ENCODE data around the gene GLT8D2. TPM values are rescaled to one million over a fixed set of nuclear protein-coding genes. Genes with fewer than 3 reads are reported as not detected.

The GLT8D2 gene
- total RNA-seq, 5 donors from 2014 or later (not counting 1 experiment from before 2014, with no cell fraction given) = 0.29 TPM; not detected in 4

- Mint-ChIP-seq H3K27ac (no peak overlapping the region), H3K36me3 (no peaks in the 10 kb centered on the region), H3K27me3 (peaks cover 40 to 47% of the 10 kb centered on the region in 2 donors), H3K4me1 (no peaks in the 10 kb centered on the region), H3K9me3 (peaks cover 0 to 3% (median 0%) of the 10 kb centered on the region in 3 donors), H3K4me3 (no peak overlapping the region)
- H3K4me3 ChIP-seq (ENCODE audit: control insufficient read depth in 1 of 2, extremely low read depth in 1 of 2, low read length in 1 of 2) = no peak overlapping the region
- ChIA-PET POLR2A (no interaction called here), CTCF (interaction anchor here in 1 of 2 donors (1.0 to 3.2 kb wide), 2 partner anchors 52 to 53 kb away, joined by 3 to 28 read pairs; no protein-coding TSS in a partner anchor)
- 81% methylated on average over 3 of the region's 4 CpGs for WGBS (ENCODE audit: insufficient coverage)
- H3K9me3 ChIP-seq = no peaks in the 10 kb centered on the region
- no peak for DNase-seq
- H3K36me3 ChIP-seq (ENCODE audit: control insufficient read depth in 2 of 2, extremely low read depth in 1 of 2, insufficient read depth in 1 of 2, low read length in 1 of 2) = no peaks in the 10 kb centered on the region
- no peaks in the 10 kb centered on the region for H3K4me1 ChIP-seq (ENCODE audit: control insufficient read depth in 1 of 2, extremely low read depth in 1 of 2, insufficient read depth in 2 of 2, low read length in 2 of 2)
- no peak overlapping the region for H3K27ac ChIP-seq (ENCODE audit: low read length)
- no peak for ATAC-seq (replicated peaks in 1 of 4)
- H3K27me3 ChIP-seq (replicated peaks in 1 of 2; ENCODE audit: control insufficient read depth in 2 of 2, extremely low read depth in 1 of 2, insufficient read depth in 2 of 2, low read length in 1 of 2) = peaks cover 0 to 19% of the 10 kb centered on the region in 2 experiments
These were observed 6.5 kb upstream of the GLT8D2 start for GRCh38 chr12:104056419-104056972.

GRCh38 chr12:104055686-104056388, 5.8 kb upstream of the GLT8D2 start:
- Mint-ChIP-seq H3K27ac (no peak overlapping the region), H3K27me3 (peaks cover 41 to 48% of the 10 kb centered on the region in 2 donors), H3K36me3 (no peaks in the 10 kb centered on the region), H3K4me1 (no peaks in the 10 kb centered on the region), H3K4me3 (no peak overlapping the region), H3K9me3 (peaks cover 0 to 3% (median 0%) of the 10 kb centered on the region in 3 donors)
- 73% methylated on average over 5 of the region's 5 CpGs for WGBS (ENCODE audit: insufficient coverage)
- Histone ChIP-seq H3K9me3 (no peaks in the 10 kb centered on the region), H3K36me3 (ENCODE audit: control insufficient read depth in 2 of 2, extremely low read depth in 1 of 2, insufficient read depth in 1 of 2, low read length in 1 of 2) (no peaks in the 10 kb centered on the region), H3K27ac (ENCODE audit: low read length) (no peak overlapping the region), H3K4me3 (ENCODE audit: control insufficient read depth in 1 of 2, extremely low read depth in 1 of 2, low read length in 1 of 2) (no peak overlapping the region), H3K4me1 (ENCODE audit: control insufficient read depth in 1 of 2, extremely low read depth in 1 of 2, insufficient read depth in 2 of 2, low read length in 2 of 2) (no peaks in the 10 kb centered on the region), H3K27me3 (replicated peaks in 1 of 2; ENCODE audit: control insufficient read depth in 2 of 2, extremely low read depth in 1 of 2, insufficient read depth in 2 of 2, low read length in 1 of 2) (peaks cover 0 to 22% of the 10 kb centered on the region in 2 experiments)
- ATAC-seq (replicated peaks in 1 of 4) = no peak
- POLR2A ChIA-PET = no interaction called here
- no peak for DNase-seq
- CTCF ChIA-PET = interaction anchor here in 1 of 2 donors (1.0 kb wide), 1 partner anchor 53 kb away, joined by 3 read pairs; no protein-coding TSS in a partner anchor

GRCh38 chr12:104054681-104055346, 4.8 kb upstream of the GLT8D2 start:
- H3K4me1 Mint-ChIP-seq = peaks cover 6 to 7% (median 6%) of the 10 kb centered on the region in 3 donors
- no peak overlapping the region for H3K4me3 Mint-ChIP-seq

GRCh38 chr12:104050436-104050835, 449 bp upstream of the GLT8D2 start:
- H3K4me3 Mint-ChIP-seq = peak overlapping the region in 1 of 3 donors; percentile 61
- no peak overlapping the region for H3K27ac Mint-ChIP-seq
- no peak for DNase-seq
- peaks cover 7 to 8% (median 7%) of the 10 kb centered on the region in 3 donors for H3K4me1 Mint-ChIP-seq
- no peaks in the 10 kb centered on the region for H3K9me3 Mint-ChIP-seq
- peaks cover 2 to 6% of the 10 kb centered on the region in 2 experiments for H3K4me1 ChIP-seq (ENCODE audit: control insufficient read depth in 1 of 2, extremely low read depth in 1 of 2, insufficient read depth in 2 of 2, low read length in 2 of 2)
- no peaks in the 10 kb centered on the region for H3K9me3 ChIP-seq
- no peaks in the 10 kb centered on the region for H3K36me3 ChIP-seq (ENCODE audit: control insufficient read depth in 2 of 2, extremely low read depth in 1 of 2, insufficient read depth in 1 of 2, low read length in 1 of 2)
- H3K27ac ChIP-seq (ENCODE audit: low read length) = no peak overlapping the region
- peaks cover 34 to 54% of the 10 kb centered on the region in 2 donors for H3K27me3 Mint-ChIP-seq
- peaks cover 4 to 26% of the 10 kb centered on the region in 2 experiments for H3K27me3 ChIP-seq (replicated peaks in 1 of 2; ENCODE audit: control insufficient read depth in 2 of 2, extremely low read depth in 1 of 2, insufficient read depth in 2 of 2, low read length in 1 of 2)
- POLR2A ChIA-PET = no interaction called here
- no peak for ATAC-seq (replicated peaks in 1 of 4)
- CTCF ChIA-PET = interaction anchor here (0.7 kb wide), 2 partner anchors 71 to 113 kb away, joined by 3 read pairs; no protein-coding TSS in a partner anchor
- WGBS (ENCODE audit: insufficient coverage) = 100% methylated on average over 1 of the region's 3 CpGs
- H3K36me3 Mint-ChIP-seq = no peaks in the 10 kb centered on the region
- H3K4me3 ChIP-seq (ENCODE audit: control insufficient read depth in 1 of 2, extremely low read depth in 1 of 2, low read length in 1 of 2) = no peak overlapping the region

More at GRCh38 chr12:104054681-104055346, 4.8 kb upstream of the GLT8D2 start:
- ChIA-PET POLR2A (no interaction called here), CTCF (no interaction called here)
- peaks cover 4 to 27% of the 10 kb centered on the region in 2 experiments for H3K27me3 ChIP-seq (replicated peaks in 1 of 2; ENCODE audit: control insufficient read depth in 2 of 2, extremely low read depth in 1 of 2, insufficient read depth in 2 of 2, low read length in 1 of 2)
- no peak overlapping the region for H3K4me3 ChIP-seq (ENCODE audit: control insufficient read depth in 1 of 2, extremely low read depth in 1 of 2, low read length in 1 of 2)
- no peaks in the 10 kb centered on the region for H3K36me3 ChIP-seq (ENCODE audit: control insufficient read depth in 2 of 2, extremely low read depth in 1 of 2, insufficient read depth in 1 of 2, low read length in 1 of 2)
- WGBS (ENCODE audit: insufficient coverage) = 88% methylated on average over 1 of the region's 4 CpGs
- DNase-seq (no peak), ATAC-seq (replicated peaks in 1 of 4) (no peak)
- peaks cover 2 to 5% of the 10 kb centered on the region in 2 experiments for H3K4me1 ChIP-seq (ENCODE audit: control insufficient read depth in 1 of 2, extremely low read depth in 1 of 2, insufficient read depth in 2 of 2, low read length in 2 of 2)
- H3K27ac ChIP-seq (ENCODE audit: low read length) = no peak overlapping the region
- no peaks in the 10 kb centered on the region for H3K9me3 ChIP-seq
- H3K27ac Mint-ChIP-seq = no peak overlapping the region
- no peaks in the 10 kb centered on the region for H3K36me3 Mint-ChIP-seq
- peaks cover 0 to 3% (median 0%) of the 10 kb centered on the region in 3 donors for H3K9me3 Mint-ChIP-seq
- H3K27me3 Mint-ChIP-seq = peaks cover 41 to 52% of the 10 kb centered on the region in 2 donors

DNA sequence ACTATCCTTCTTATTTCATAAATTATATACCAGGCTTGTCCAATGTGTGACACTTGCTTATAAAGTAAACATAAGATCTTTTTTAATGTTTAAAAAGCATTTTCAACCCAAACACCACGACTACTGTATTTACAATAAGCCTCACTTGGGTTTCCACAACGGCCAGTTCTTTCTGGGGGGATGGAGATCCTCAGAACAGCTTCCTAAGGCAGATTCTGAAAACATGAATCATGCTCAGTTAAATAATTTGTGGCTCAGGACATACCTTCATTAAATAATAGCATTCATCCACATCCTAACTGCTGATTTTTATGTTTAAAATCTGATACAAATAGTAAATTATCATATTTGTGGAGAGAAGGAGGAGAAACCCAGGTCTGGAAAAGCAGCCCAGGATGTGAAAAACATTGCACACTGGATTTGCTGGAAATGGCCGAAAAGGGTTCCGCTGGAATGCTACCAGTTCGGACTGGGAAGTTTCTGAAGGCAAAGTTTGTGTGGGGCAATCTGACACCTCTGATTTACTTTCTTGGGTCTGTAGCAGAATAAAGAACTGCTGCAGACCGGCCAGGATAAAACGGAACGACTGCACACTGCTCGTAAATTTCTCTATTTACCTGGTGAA, 597 bp downstream of the GLT8D2 start:
- no peaks in the 10 kb centered on the region for H3K9me3 Mint-ChIP-seq
- H3K27ac Mint-ChIP-seq = no peak overlapping the region
- H3K4me3 Mint-ChIP-seq = peak overlapping the region in 1 of 3 donors; percentile 61
- peaks cover 28 to 48% of the 10 kb centered on the region in 2 donors for H3K27me3 Mint-ChIP-seq
- H3K9me3 ChIP-seq = no peaks in the 10 kb centered on the region
- peaks cover 2 to 6% of the 10 kb centered on the region in 2 experiments for H3K4me1 ChIP-seq (ENCODE audit: control insufficient read depth in 1 of 2, extremely low read depth in 1 of 2, insufficient read depth in 2 of 2, low read length in 2 of 2)
- CTCF ChIA-PET = no interaction called here
- POLR2A ChIA-PET = no interaction called here
- 55% methylated on average over 5 of the region's 9 CpGs for WGBS (ENCODE audit: insufficient coverage)
- no peaks in the 10 kb centered on the region for H3K36me3 ChIP-seq (ENCODE audit: control insufficient read depth in 2 of 2, extremely low read depth in 1 of 2, insufficient read depth in 1 of 2, low read length in 1 of 2)
- H3K36me3 Mint-ChIP-seq = no peaks in the 10 kb centered on the region
- H3K4me1 Mint-ChIP-seq = peaks cover 7 to 11% (median 7%) of the 10 kb centered on the region in 3 donors
- H3K4me3 ChIP-seq (ENCODE audit: control insufficient read depth in 1 of 2, extremely low read depth in 1 of 2, low read length in 1 of 2) = no peak overlapping the region
- no peak for DNase-seq
- no peak for ATAC-seq (replicated peaks in 1 of 4)
- peaks cover 4 to 23% of the 10 kb centered on the region in 2 experiments for H3K27me3 ChIP-seq (replicated peaks in 1 of 2; ENCODE audit: control insufficient read depth in 2 of 2, extremely low read depth in 1 of 2, insufficient read depth in 2 of 2, low read length in 1 of 2)
- no peak overlapping the region for H3K27ac ChIP-seq (ENCODE audit: low read length)

GRCh38 chr12:104048811-104049210, 1.2 kb downstream of the GLT8D2 start:
- Histone ChIP-seq H3K9me3 (no peaks in the 10 kb centered on the region), H3K36me3 (ENCODE audit: control insufficient read depth in 2 of 2, extremely low read depth in 1 of 2, insufficient read depth in 1 of 2, low read length in 1 of 2) (no peaks in the 10 kb centered on the region), H3K27me3 (replicated peaks in 1 of 2; ENCODE audit: control insufficient read depth in 2 of 2, extremely low read depth in 1 of 2, insufficient read depth in 2 of 2, low read length in 1 of 2) (peaks cover 4 to 23% of the 10 kb centered on the region in 2 experiments), H3K4me1 (ENCODE audit: control insufficient read depth in 1 of 2, extremely low read depth in 1 of 2, insufficient read depth in 2 of 2, low read length in 2 of 2) (peaks cover 2 to 6% of the 10 kb centered on the region in 2 experiments), H3K27ac (ENCODE audit: low read length) (no peak overlapping the region), H3K4me3 (ENCODE audit: control insufficient read depth in 1 of 2, extremely low read depth in 1 of 2, low read length in 1 of 2) (no peak overlapping the region)
- Mint-ChIP-seq H3K4me3 (no peak overlapping the region), H3K27ac (no peak overlapping the region), H3K4me1 (peaks cover 7 to 11% (median 7%) of the 10 kb centered on the region in 3 donors), H3K36me3 (no peaks in the 10 kb centered on the region), H3K27me3 (peaks cover 27 to 44% of the 10 kb centered on the region in 2 donors), H3K9me3 (no peaks in the 10 kb centered on the region)
- no peak for ATAC-seq (replicated peaks in 1 of 4)
- ChIA-PET POLR2A (no interaction called here), CTCF (no interaction called here)
- WGBS (ENCODE audit: insufficient coverage) = 80% methylated on average over 1 of the region's 3 CpGs
- no peak for DNase-seq
